ENCODE data around the gene ADAMTSL1.

Gene ADAMTSL1

DNA sequence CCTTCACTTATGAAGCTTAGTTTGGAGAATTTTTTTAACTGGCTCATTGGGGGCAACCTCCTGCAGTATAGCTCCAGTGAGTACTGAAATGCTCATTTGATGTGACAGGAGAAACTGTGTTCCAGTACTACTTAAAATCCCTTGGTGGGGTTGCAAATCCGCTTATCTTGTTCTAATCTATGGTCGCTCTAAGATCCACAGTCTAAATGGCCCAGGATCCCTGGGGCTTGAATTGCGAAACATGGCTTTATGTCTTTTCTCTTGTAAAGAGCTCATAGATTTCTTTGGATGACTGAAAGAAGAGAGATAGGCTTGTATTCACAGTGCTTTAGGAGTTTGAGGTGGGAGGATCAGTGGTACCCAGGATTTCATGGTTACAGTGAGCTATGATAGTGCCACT, 52.7 kb downstream of the ADAMTSL1 start (continued):
- TF ChIP-seq ZNF214 (tag by site-specific recombination; IDR thresholded peaks at IDR 0.05; ENCODE audit: borderline replicate concordance) (no peak), ZNF560 (tag by site-specific recombination; IDR thresholded peaks at IDR 0.05; ENCODE audit: borderline replicate concordance) (no peak)

- Histone ChIP-seq H3K4me3 (ENCODE audit: low read depth, low read length) (no peak overlapping the region), H3K4me1 (ENCODE audit: control insufficient read depth, insufficient read depth, low read length) (no peaks in the 10 kb centered on the region), H3K36me3 (ENCODE audit: control insufficient read depth in 2 of 2, insufficient read depth in 1 of 2, low read length in 2 of 2) (no peaks in the 10 kb centered on the region), H3K9me3 (ENCODE audit: control insufficient read depth, insufficient read depth, low read depth, low read length) (no peaks in the 10 kb centered on the region; the same call in 1 of the 2 replicates), H3K27ac (ENCODE audit: extremely low read depth, low read depth, low read length) (no peak overlapping the region)
- CTCF ChIA-PET: interaction anchor here (0.7 to 1.0 kb wide), 2 partner anchors 41 to 497 kb away, joined by 3 read pairs; no protein-coding TSS in a partner anchor
- no peak for TF ChIP-seq ZNF624 (tag by site-specific recombination; IDR thresholded peaks at IDR 0.05)
- TF ChIP-seq PRDM6 (tag by site-specific recombination; IDR thresholded peaks at IDR 0.05): no peak
- no peak for TF ChIP-seq HOXD13 (CRISPR knock-in tag; IDR thresholded peaks at IDR 0.05; ENCODE audit: borderline replicate concordance)
- TF ChIP-seq, protein P1, sequence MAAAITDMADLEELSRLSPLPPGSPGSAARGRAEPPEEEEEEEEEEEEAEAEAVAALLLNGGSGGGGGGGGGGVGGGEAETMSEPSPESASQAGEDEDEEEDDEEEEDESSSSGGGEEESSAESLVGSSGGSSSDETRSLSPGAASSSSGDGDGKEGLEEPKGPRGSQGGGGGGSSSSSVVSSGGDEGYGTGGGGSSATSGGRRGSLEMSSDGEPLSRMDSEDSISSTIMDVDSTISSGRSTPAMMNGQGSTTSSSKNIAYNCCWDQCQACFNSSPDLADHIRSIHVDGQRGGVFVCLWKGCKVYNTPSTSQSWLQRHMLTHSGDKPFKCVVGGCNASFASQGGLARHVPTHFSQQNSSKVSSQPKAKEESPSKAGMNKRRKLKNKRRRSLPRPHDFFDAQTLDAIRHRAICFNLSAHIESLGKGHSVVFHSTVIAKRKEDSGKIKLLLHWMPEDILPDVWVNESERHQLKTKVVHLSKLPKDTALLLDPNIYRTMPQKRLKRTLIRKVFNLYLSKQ (tag by site-specific recombination; IDR thresholded peaks at IDR 0.05; ENCODE audit: borderline replicate concordance): no peak
- TF ChIP-seq BCL11B (tag by site-specific recombination; IDR thresholded peaks at IDR 0.05; ENCODE audit: low read depth): no peak
- TF ChIP-seq ZNF221 (tag by site-specific recombination; IDR thresholded peaks at IDR 0.05; ENCODE audit: borderline replicate concordance): no peak
- no peak for TF ChIP-seq ZSCAN23 (tag by site-specific recombination; IDR thresholded peaks at IDR 0.05)
- no peak for TF ChIP-seq KLF9 (tag by site-specific recombination; IDR thresholded peaks at IDR 0.05; ENCODE audit: low read depth)
- TF ChIP-seq ZNF394 (tag by site-specific recombination; IDR thresholded peaks at IDR 0.05; ENCODE audit: borderline replicate concordance): no peak
- POLR2A ChIA-PET: no interaction called here
These were observed 57.4 kb downstream of the ADAMTSL1 start for GRCh38 chr9:18531136-18532065.

- ChIA-PET CTCF (no interaction called here), POLR2A (no interaction called here)
- Histone ChIP-seq H3K4me1 (ENCODE audit: control insufficient read depth, insufficient read depth, low read length) (no peaks in the 10 kb centered on the region), H3K36me3 (ENCODE audit: control insufficient read depth in 2 of 2, insufficient read depth in 1 of 2, low read length in 2 of 2) (no peaks in the 10 kb centered on the region), H3K9me3 (ENCODE audit: control insufficient read depth, insufficient read depth, low read depth, low read length) (no peaks in the 10 kb centered on the region; the same call in 1 of the 2 replicates), H3K4me3 (ENCODE audit: low read depth, low read length) (no peak overlapping the region), H3K27ac (ENCODE audit: extremely low read depth, low read depth, low read length) (no peak overlapping the region)
- TF ChIP-seq ZNF626 (tag by site-specific recombination; IDR thresholded peaks at IDR 0.05) (no peak), SETDB1 (IDR thresholded peaks at IDR 0.05; ENCODE audit: insufficient read length, low read length) (peak; percentile 89), ZNF114 (tag by site-specific recombination; IDR thresholded peaks at IDR 0.05) (no peak), TRIM28 (IDR thresholded peaks at IDR 0.05; ENCODE audit: borderline replicate concordance, low read length) (peak; percentile 55; the same call in 1 of the 2 replicates)
These were observed 60.7 kb downstream of the ADAMTSL1 start for GRCh38 chr9:18534611-18535010.

GRCh38 chr9:18536554-18536953, 62.6 kb downstream of the ADAMTSL1 start:
- Histone ChIP-seq H3K36me3 (ENCODE audit: control insufficient read depth in 2 of 2, insufficient read depth in 1 of 2, low read length in 2 of 2) (no peaks in the 10 kb centered on the region), H3K27ac (ENCODE audit: extremely low read depth, low read depth, low read length) (no peak overlapping the region), H3K9me3 (ENCODE audit: control insufficient read depth, insufficient read depth, low read depth, low read length) (no peaks in the 10 kb centered on the region; the same call in 1 of the 2 replicates), H3K4me3 (ENCODE audit: low read depth, low read length) (no peak overlapping the region), H3K4me1 (ENCODE audit: control insufficient read depth, insufficient read depth, low read length) (no peaks in the 10 kb centered on the region)
- ChIA-PET POLR2A (interaction anchor here (0.7 kb wide), 1 partner anchor 322 kb away, joined by 9 read pairs; no protein-coding TSS in a partner anchor), CTCF (interaction anchor here (0.7 to 1.2 kb wide), 3 partner anchors 168 to 281 kb away, joined by 4 read pairs; no protein-coding TSS in a partner anchor)
- no peak for TF ChIP-seq GLI4 (tag by site-specific recombination; IDR thresholded peaks at IDR 0.05)
- TF ChIP-seq ZNF488 (tag by site-specific recombination; IDR thresholded peaks at IDR 0.05): no peak
- no peak for TF ChIP-seq ZBTB8A (tag by site-specific recombination; IDR thresholded peaks at IDR 0.05)
- TF ChIP-seq ZNF473 (tag by site-specific recombination; IDR thresholded peaks at IDR 0.05): no peak
- no peak for TF ChIP-seq ZNF837 (tag by site-specific recombination; IDR thresholded peaks at IDR 0.05)
- no peak for TF ChIP-seq GLIS2 (tag by site-specific recombination; IDR thresholded peaks at IDR 0.05)
- TF ChIP-seq ZNF571 (tag by site-specific recombination; IDR thresholded peaks at IDR 0.05): no peak
- no peak for TF ChIP-seq ZNF777 (tag by site-specific recombination; IDR thresholded peaks at IDR 0.05; ENCODE audit: borderline replicate concordance)
